Measurements from ENCODE around the gene ZNF492.

- TF ChIP-seq CTCF (conservative IDR thresholded peaks at IDR 0.05; ENCODE audit: low read length): no peak
- no peak for TF ChIP-seq EZH2phosphoT487 (IDR thresholded peaks at IDR 0.05; ENCODE audit: borderline replicate concordance)
Observed at GRCh38 chr19:22620401-22620800, 13.7 kb upstream of the ZNF492 start.

Data from Loucy (cell line).